ENCODE measurements around the gene AZGP1.

DNA sequence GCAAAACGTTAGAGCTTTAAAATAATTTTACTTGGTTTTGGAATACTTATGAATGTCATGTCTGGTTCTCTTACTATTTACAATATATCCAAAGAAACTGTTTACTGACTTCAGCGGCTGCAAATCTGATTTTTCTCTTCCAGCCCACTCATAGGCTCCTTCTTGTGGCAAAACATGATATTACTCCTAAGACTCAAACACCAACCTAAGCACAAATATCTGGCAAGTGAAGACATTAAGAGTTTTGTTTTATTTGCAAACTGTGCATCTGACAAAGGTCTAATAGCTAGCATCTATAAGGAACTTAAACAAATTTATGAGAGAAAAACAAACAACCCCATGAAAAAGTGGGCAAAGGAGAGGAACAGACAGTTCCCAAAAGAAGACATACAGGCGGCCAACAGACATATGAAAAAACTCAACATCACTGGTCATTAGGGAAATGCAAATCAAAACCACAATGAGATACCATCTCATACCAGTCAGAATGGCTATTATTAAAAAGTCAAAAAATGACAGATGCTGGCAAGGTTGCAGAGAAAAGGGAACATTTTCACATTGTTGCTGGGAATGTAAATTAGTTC, 26.1 kb downstream of the AZGP1 start:
- no peak for TF ChIP-seq TAF1 (IDR thresholded peaks at IDR 0.05; ENCODE audit: low read depth)
- no peak for TF ChIP-seq YY1 (IDR thresholded peaks at IDR 0.05; ENCODE audit: low read depth)
- no peak for TF ChIP-seq EP300 (IDR thresholded peaks at IDR 0.05; ENCODE audit: borderline replicate concordance)
- TF ChIP-seq, protein P1, sequence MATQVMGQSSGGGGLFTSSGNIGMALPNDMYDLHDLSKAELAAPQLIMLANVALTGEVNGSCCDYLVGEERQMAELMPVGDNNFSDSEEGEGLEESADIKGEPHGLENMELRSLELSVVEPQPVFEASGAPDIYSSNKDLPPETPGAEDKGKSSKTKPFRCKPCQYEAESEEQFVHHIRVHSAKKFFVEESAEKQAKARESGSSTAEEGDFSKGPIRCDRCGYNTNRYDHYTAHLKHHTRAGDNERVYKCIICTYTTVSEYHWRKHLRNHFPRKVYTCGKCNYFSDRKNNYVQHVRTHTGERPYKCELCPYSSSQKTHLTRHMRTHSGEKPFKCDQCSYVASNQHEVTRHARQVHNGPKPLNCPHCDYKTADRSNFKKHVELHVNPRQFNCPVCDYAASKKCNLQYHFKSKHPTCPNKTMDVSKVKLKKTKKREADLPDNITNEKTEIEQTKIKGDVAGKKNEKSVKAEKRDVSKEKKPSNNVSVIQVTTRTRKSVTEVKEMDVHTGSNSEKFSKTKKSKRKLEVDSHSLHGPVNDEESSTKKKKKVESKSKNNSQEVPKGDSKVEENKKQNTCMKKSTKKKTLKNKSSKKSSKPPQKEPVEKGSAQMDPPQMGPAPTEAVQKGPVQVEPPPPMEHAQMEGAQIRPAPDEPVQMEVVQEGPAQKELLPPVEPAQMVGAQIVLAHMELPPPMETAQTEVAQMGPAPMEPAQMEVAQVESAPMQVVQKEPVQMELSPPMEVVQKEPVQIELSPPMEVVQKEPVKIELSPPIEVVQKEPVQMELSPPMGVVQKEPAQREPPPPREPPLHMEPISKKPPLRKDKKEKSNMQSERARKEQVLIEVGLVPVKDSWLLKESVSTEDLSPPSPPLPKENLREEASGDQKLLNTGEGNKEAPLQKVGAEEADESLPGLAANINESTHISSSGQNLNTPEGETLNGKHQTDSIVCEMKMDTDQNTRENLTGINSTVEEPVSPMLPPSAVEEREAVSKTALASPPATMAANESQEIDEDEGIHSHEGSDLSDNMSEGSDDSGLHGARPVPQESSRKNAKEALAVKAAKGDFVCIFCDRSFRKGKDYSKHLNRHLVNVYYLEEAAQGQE (IDR thresholded peaks at IDR 0.05; ENCODE audit: low read depth) = no peak
- peak; percentile 9; the same call in 1 of the 2 replicates for TF ChIP-seq RAD21 (IDR thresholded peaks at IDR 0.05; ENCODE audit: low read depth)
- TF ChIP-seq FOXM1 (IDR thresholded peaks at IDR 0.05; ENCODE audit: borderline replicate concordance, low read depth) = no peak
- TF ChIP-seq, protein P2, sequence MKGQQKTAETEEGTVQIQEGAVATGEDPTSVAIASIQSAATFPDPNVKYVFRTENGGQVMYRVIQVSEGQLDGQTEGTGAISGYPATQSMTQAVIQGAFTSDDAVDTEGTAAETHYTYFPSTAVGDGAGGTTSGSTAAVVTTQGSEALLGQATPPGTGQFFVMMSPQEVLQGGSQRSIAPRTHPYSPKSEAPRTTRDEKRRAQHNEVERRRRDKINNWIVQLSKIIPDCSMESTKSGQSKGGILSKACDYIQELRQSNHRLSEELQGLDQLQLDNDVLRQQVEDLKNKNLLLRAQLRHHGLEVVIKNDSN (IDR thresholded peaks at IDR 0.05) = no peak

All from Ishikawa (cell line).